PFSK-1 (cell line): ENCODE measurements around the gene PIGS.

Source experiments
- POLR2AphosphoS5 ChIP-seq: IDR thresholded peaks from 2 replicates; pipeline ENCODE4 v1.6.1; 2012; ENCODE audit warnings: low read depth, mild to moderate bottlenecking, control low read depth, low read length, moderate library complexity
- SIN3A ChIP-seq: IDR thresholded peaks from 2 replicates; pipeline ENCODE4 v1.6.1; 2012; ENCODE audit warnings: mild to moderate bottlenecking, low read length, moderate library complexity, borderline replicate concordance; ENCODE audit not compliant: insufficient read depth
- TAF1 ChIP-seq: IDR thresholded peaks from 2 replicates; pipeline ENCODE4 v1.6.1; 2012; ENCODE audit warnings: low read length, control low read depth, borderline replicate concordance; ENCODE audit not compliant: insufficient read depth
- TF ChIP-seq, protein P1 (sequence below), 2 experiments: IDR thresholded peaks; 2 replicates each; pipeline versions ENCODE4 v1.6.1 to v1.8.0; 2011 to 2012; ENCODE audit warnings: low read depth in 2 of 2, low read length in 2 of 2, control low read depth in 1 of 2, inconsistent platforms in 1 of 2, mild to moderate bottlenecking in 1 of 2, moderate library complexity in 1 of 2; ENCODE audit not compliant: insufficient read depth in 1 of 2

DNA sequence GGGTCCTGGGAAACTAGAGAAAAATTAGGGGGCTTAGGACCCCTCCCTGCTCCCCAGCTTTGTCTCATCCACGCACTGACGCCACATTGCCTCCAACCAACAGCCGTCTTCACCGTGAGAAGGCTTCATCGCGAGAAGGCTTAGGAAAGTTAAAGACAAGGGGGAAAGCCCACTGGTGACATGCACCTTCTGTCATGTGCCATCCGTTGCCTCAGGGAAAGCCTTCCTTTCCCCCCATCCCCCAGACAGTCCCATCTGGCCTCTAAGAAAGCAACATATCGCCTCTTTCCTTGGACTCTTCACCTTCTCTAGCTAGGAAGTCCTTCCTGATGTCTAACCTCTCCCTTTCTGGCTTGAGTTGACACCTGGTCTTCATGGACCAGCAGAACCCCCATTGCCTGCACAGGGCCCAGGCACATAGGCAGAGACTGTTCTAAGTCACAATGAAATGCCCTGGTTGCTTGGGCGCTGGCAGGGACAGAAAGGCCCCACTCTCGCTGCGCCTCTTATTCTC is 63.1 kb downstream of the PIGS start:
- TF ChIP-seq POLR2AphosphoS5 (no peak), SIN3A (no peak), TAF1 (no peak)
- TF ChIP-seq, protein P1, sequence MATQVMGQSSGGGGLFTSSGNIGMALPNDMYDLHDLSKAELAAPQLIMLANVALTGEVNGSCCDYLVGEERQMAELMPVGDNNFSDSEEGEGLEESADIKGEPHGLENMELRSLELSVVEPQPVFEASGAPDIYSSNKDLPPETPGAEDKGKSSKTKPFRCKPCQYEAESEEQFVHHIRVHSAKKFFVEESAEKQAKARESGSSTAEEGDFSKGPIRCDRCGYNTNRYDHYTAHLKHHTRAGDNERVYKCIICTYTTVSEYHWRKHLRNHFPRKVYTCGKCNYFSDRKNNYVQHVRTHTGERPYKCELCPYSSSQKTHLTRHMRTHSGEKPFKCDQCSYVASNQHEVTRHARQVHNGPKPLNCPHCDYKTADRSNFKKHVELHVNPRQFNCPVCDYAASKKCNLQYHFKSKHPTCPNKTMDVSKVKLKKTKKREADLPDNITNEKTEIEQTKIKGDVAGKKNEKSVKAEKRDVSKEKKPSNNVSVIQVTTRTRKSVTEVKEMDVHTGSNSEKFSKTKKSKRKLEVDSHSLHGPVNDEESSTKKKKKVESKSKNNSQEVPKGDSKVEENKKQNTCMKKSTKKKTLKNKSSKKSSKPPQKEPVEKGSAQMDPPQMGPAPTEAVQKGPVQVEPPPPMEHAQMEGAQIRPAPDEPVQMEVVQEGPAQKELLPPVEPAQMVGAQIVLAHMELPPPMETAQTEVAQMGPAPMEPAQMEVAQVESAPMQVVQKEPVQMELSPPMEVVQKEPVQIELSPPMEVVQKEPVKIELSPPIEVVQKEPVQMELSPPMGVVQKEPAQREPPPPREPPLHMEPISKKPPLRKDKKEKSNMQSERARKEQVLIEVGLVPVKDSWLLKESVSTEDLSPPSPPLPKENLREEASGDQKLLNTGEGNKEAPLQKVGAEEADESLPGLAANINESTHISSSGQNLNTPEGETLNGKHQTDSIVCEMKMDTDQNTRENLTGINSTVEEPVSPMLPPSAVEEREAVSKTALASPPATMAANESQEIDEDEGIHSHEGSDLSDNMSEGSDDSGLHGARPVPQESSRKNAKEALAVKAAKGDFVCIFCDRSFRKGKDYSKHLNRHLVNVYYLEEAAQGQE (IDR thresholded peaks at IDR 0.05; ENCODE audit: insufficient read depth in 1 of 2, low read depth in 2 of 2, low read length in 2 of 2), result no peak
